Stimulated activated CD4-positive, alpha-beta T cell treated with anti-CD3 and anti-CD28 coated beads, Interleukin-2, amount 100 ng/mL, for 24 hours (primary cell): ENCODE results near the gene SPAG9.

Experiments used
- DNase-seq, 2 donors: peaks; one replicate each; pipeline ENCODE4 v3.0.0-alpha.2; 2020

SPAG9 gene

DNA sequence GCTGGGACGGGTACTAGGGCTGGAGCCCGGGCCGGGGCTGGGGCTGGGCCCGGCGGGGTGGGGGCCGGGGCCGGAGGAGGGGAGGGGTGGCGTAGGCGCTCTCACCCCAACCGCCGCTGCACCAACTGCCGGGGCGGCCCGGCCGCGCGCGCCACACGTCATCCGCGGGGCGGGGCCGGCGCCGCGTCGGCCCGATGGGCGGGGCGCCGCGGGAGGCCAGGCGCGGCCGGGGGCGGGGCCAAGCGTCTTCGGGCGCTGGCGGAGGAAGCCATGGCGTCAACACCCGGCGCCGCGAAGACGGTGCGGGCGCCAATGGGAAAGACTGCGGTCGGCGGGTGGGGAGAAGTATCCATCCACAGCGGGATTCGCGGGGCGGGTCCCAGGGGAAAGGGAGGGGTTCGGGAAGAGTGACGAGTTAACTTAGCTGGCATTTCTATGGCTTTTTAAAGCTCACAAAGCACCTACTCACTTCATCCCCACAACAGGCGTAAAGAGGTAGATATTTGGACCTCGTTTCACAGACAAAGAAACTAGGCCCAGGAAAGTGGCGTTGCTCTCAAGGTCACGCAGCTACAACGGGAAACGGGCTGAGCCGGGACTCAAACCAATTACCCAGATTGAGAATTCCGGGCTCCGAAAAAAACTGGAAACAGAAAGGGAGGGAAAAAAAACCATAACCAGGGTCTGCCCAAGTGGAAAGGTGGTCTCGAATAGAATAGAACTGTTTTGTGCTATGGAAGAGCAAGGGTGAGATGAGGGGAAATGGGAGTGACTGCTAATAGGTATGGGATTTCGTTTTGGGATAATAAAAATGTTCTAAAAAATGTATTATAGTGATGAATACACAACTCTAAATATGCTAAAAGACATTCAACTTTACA, at the start of gene SPAG9:
Gene SPAG9, minus strand, starts transcription at position 130 of the 881 bp plus-strand sequence. CDS start 212 bp downstream, outside the sequence.
- DNase-seq = peak; percentile 91 to 95

- DNase-seq = no peak
These were observed 48.7 kb upstream of the SPAG9 start for GRCh38 chr17:51169340-51169739.

DNA sequence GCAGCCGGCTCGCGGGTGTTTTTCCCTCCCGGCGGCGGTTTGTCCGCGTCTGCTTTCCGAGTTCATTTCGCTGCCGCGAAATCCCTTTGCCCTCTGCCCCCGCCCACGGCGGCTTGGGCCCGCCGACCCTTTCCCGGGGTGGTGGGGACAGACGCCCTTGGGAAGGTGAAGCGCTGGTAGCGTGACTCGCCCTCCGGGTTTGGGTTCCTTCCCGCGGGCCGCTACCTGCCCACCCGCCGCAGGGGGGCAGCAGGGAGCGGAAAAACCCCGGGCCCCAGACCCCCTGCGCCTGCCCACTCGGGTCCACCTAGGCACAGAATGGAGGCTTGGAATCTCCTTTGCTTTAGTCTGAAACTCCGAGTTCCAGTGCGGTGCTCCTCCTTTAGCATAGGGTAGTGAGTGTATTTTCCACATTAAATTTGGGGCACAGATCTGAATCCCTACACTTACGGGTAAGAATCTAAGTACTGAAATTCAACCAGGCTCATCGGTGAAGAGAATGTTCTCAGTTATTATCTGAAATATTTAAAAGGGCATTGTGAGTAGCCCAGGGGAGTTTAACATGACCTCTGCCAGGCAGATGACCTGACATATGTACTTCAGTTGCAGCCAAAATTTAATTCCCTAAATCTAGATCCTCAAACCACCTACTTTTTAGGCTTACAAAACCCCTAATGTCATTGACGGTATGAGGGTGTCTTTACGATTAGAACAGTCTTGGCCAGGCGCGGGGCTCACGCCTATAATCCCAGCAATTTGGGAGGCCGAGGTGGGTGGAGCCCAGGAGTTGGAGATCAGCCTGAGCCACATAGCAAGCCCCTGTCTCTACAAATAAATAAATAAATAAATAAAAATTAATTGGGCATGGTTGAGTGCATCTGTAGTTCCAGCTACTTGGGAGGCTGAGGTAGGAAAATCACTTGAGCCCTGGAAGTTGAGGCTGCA, 46.6 kb upstream of the SPAG9 start:
- DNase-seq = peak; percentile 80

GRCh38 chr17:51166198-51166986, 45.7 kb upstream of the SPAG9 start, which contains the start of gene NME2:
Gene NME2 (plus strand): TSS chr17:51166411. CDS start chr17:51166831, 420 bp downstream.
- DNase-seq = peak; percentile 75 to 87

DNA sequence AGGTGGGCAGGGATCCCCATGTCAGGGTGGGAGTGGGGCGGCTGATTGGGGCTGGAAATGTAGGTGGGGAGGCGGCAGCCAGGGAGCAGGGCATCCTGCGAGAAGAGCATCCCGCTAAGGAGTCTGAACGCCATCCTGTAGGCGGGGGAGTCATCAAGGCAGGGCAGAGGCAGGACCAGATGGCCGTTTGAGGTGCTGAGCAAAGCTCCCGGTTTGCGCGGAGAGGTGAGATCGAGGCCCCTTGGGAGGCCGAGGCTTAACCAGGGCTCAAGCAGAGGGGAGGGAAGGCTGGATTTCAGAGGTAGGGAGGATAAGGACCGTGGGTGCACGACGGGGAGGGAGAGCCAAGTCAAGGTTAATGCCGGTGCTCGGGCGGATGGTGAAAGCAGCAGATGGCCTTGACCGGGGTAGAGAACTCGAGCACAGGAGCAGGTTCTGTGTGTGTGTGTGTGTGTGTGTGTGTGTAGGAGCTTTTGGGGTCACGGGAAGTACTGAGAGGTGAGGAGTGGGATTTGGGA, 45.1 kb upstream of the SPAG9 start:
- peak in 1 of 2 donors; percentile 36 for DNase-seq

DNA sequence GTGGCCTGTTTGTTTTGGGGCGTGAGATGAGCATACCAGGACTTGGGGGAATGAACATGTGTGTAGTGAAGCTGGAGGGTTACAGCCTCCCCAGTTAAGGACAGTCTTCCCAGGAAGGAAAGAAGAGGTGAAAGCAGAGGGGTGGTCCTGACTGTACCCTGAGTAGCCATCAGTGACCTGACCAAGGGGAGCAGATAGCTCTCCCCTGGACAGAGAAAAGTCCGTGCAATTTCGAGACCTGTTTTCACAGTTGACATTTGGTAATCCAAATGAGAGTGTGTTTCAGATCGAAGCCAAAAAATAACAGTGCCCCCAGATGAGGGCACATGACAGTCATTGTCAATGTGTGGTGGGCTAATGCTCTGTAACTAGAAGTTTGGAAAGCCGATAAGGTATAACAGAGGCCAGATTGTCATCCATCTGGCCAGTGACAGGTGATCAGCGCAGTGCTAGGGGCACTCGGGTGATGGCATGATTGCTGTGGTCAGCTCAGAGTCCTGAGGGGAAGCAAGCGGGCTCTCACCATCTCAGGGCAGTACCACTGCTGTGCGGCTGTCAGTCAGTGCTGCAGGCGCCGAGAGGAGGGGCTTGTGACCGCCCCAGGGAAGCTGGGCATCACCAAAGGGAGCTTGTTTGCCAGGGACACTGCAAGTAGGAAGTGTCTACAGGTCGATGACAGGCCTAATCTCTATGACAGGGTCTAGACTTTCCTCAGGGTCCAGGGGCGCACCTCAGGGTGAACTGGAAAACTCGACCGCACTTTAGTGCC, 44.4 kb upstream of the SPAG9 start:
- DNase-seq = peak; percentile 9 to 16

DNA sequence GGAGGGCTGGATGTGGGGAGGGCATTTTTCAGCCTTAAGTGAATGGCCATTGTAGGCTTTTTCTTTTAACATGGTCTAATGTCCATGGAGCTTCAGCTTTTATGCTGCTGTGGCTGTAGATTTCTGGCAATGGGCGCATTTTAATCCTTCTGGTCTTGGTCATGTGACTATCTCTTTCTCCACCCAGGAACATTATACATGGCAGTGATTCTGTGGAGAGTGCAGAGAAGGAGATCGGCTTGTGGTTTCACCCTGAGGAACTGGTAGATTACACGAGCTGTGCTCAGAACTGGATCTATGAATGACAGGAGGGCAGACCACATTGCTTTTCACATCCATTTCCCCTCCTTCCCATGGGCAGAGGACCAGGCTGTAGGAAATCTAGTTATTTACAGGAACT, 40.9 kb upstream of the SPAG9 start:
- no peak for DNase-seq

DNA sequence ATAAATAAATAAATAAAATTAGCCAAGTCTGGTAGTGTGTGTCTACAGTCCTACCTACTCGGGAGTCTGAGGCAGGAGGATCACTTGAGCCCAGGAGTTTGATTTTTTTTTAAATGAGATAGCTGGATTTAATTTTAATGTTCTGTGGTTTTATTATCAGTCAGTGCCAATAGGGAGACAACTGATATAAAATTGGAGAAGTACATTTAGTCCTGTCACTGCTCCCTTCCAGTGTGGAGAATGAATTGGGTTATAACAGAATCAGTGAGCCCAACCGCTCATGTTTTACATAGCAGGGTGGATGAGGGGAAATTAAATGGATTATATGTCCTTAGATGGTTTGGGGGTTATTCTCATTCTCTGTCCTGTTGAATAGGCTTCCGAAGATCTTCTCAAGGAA, 38.9 kb upstream of the SPAG9 start:
- DNase-seq = no peak

- DNase-seq = no peak
These were observed 34.7 kb upstream of the SPAG9 start for GRCh38 chr17:51155416-51155815.

- no peak for DNase-seq
These were observed 33.5 kb upstream of the SPAG9 start for GRCh38 chr17:51154176-51154575.

- DNase-seq = peak; percentile 96 to 98
These were observed 32.8 kb upstream of the SPAG9 start, which contains the start of gene NME1 for GRCh38 chr17:51153210-51154072. Gene NME1 (plus strand): TSS chr17:51153559. CDS start chr17:51155655, 2,096 bp downstream.

- DNase-seq = no peak
These were observed 32.1 kb upstream of the SPAG9 start for GRCh38 chr17:51152766-51153209.

- no peak for DNase-seq
These were observed 30.3 kb upstream of the SPAG9 start for GRCh38 chr17:51150932-51151331.

- DNase-seq = no peak
These were observed 28.5 kb upstream of the SPAG9 start for GRCh38 chr17:51149163-51149562.

GRCh38 chr17:51147650-51148049, 27.0 kb upstream of the SPAG9 start:
- DNase-seq = no peak

- DNase-seq = no peak
These were observed 23.8 kb upstream of the SPAG9 start for GRCh38 chr17:51144266-51145022.

- no peak for DNase-seq
These were observed 21.9 kb upstream of the SPAG9 start for GRCh38 chr17:51142597-51142996.

DNA sequence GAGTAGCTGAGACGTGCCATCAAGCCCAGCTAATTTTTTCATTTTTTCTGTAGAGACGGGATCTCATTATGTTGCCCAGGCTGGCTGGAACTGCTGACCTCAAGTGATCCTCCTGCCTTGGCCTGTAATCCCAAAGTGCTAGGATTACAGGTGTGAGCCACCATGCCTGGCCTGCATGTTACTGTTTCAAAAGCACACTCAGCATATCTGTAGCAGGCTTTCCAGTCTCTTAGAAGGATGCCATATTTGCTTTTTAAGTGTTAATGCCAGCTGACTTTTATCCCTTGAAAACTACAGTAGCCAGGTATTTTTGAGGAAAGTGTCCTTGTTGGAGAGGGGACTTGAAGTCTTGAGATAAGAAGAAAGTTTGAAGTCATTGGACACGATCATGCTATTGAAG, 15.3 kb upstream of the SPAG9 start:
- no peak for DNase-seq

DNA sequence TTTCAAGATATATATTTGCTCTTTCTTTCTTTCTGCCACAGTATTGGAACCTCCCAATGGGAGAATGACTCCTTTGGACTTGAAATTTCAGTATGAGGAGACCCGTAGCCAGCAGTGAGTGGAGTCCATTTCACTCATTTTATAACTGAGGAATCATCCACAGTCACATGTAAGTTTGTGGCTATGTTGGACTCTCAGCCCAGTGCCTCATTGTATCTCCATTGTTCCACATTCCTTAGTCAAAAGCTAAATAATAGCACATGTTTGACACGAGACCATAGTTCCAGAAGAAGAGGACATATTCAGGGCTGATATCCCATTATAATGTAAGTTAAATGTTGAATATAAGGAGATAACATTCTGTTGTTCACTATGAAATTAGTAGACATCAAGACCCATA, 12.7 kb upstream of the SPAG9 start:
- DNase-seq = no peak

GRCh38 chr17:51132964-51133319, 12.3 kb upstream of the SPAG9 start:
- DNase-seq = no peak
